Measurements from ENCODE around the gene PPP1R27.

Gene PPP1R27

GRCh38 chr17:81805707-81806460 lies 29.0 kb downstream of the PPP1R27 start:
- DNase-seq (ENCODE audit: low read depth, low spot score), result no peak

GRCh38 chr17:81804559-81805399 lies 30.1 kb downstream of the PPP1R27 start:
- DNase-seq (ENCODE audit: low read depth, low spot score), result no peak

- DNase-seq (ENCODE audit: low read depth, low spot score), result no peak
These were observed 30.9 kb downstream of the PPP1R27 start, which contains the start of gene GCGR for GRCh38 chr17:81803728-81804558. Gene GCGR, plus strand, starts transcription at chr17:81804150. Its CDS starts 4,869 bp downstream, at chr17:81809019.

GRCh38 chr17:81802856-81803643 lies 31.8 kb downstream of the PPP1R27 start:
- no peak for DNase-seq (ENCODE audit: low read depth, low spot score)

- no peak for DNase-seq (ENCODE audit: low read depth, low spot score)
These were observed 32.6 kb downstream of the PPP1R27 start for GRCh38 chr17:81802048-81802758.

GRCh38 chr17:81801327-81801726 lies 33.5 kb downstream of the PPP1R27 start:
- DNase-seq (ENCODE audit: low read depth, low spot score), result no peak

- DNase-seq (ENCODE audit: low read depth, low spot score), result no peak
These were observed 40.3 kb downstream of the PPP1R27 start for GRCh38 chr17:81794509-81794908.

GRCh38 chr17:81794074-81794476 lies 40.8 kb downstream of the PPP1R27 start:
- DNase-seq (ENCODE audit: low read depth, low spot score), result no peak

- no peak for DNase-seq (ENCODE audit: low read depth, low spot score)
These were observed 41.9 kb downstream of the PPP1R27 start for GRCh38 chr17:81792675-81793615.

All from smooth muscle cell of the brain vasculature (primary cell).